SU-DHL-6 (cell line): ENCODE results near the gene GALNT14.

Source experiments
- EZH2phosphoT487 ChIP-seq: fragments of 200-600 bp; sonication (generic), shearing (Covaris generic); conservative IDR thresholded peaks from 2 replicates; pipeline ENCODE4 v1.6.1; 2018; ENCODE audit warnings: mild to moderate bottlenecking, antibody characterized with exemption, low read length, moderate library complexity, mixed read lengths
- TF ChIP-seq, protein P1 (sequence below): fragments of 200-600 bp; sonication (generic); IDR thresholded peaks from one replicate; pipeline ENCODE4 v1.5.1; 2017; ENCODE audit warnings: antibody characterized with exemption, mild to moderate bottlenecking, low read length, moderate library complexity; ENCODE audit not compliant: insufficient read depth, poor library complexity, severe bottlenecking

GRCh38 chr2:30936977-30937376 is 201.3 kb downstream of the GALNT14 start:
- TF ChIP-seq, protein P1, sequence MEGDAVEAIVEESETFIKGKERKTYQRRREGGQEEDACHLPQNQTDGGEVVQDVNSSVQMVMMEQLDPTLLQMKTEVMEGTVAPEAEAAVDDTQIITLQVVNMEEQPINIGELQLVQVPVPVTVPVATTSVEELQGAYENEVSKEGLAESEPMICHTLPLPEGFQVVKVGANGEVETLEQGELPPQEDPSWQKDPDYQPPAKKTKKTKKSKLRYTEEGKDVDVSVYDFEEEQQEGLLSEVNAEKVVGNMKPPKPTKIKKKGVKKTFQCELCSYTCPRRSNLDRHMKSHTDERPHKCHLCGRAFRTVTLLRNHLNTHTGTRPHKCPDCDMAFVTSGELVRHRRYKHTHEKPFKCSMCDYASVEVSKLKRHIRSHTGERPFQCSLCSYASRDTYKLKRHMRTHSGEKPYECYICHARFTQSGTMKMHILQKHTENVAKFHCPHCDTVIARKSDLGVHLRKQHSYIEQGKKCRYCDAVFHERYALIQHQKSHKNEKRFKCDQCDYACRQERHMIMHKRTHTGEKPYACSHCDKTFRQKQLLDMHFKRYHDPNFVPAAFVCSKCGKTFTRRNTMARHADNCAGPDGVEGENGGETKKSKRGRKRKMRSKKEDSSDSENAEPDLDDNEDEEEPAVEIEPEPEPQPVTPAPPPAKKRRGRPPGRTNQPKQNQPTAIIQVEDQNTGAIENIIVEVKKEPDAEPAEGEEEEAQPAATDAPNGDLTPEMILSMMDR: no peak
- TF ChIP-seq EZH2phosphoT487: no peak
